NCI-H2107 (cell line): ENCODE results near the gene PSMG4.

Experiments
- DNase-seq: peaks from one replicate; lab custom pipeline; 2025; lab: John Stamatoyannopoulos, UW

Gene PSMG4

GRCh38 chr6:3276174-3277167, 17.7 kb downstream of the PSMG4 start:
- no peak for DNase-seq

GRCh38 chr6:3277251-3277650, 18.5 kb downstream of the PSMG4 start:
- DNase-seq, result no peak

DNA sequence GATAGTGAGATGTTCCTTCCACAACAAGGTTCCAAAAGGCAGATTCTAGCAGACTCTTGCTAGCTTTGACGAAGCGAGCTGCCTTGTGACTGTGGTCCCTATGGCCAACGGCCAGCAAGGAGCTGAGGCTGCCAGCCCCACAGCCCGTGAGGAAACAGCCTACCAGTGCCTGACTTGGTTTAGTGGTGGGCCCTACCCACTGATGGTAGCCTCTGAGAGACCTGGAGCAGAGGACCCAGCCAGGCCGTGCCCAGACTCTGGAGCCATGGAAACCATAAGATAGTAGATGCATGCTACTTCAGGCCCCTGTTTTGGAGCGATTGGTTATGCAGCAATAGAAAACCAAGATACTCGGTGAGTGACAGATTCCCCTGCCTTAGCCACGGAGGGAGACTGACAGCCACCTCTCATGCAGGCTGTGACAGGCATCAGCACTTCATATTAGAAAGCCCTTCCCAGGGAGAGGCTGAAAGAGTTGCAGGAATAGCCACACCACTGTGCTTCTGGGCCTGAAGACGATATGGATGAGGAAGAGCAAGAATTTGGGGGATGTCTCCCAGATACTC, 19.2 kb downstream of the PSMG4 start:
- no peak for DNase-seq

DNA sequence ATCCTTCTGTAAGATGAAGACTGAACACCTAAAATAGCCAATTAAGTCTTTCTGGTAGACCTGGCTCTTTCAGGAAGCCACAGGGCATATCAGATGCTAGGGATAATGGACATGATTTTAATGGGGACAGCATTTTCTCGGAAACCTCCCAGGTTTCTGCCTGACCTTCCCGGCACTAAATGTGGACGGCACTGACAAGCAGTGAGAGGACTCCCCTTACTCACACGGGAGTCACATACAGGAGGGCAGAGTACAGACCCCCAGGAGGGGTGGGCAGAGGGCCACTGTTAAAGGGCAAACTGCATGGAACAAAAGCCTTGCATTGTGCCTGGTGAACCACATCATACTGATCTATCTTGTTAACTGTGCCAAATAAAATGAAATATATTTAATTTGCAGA, 19.9 kb downstream of the PSMG4 start:
- DNase-seq, result no peak

DNA sequence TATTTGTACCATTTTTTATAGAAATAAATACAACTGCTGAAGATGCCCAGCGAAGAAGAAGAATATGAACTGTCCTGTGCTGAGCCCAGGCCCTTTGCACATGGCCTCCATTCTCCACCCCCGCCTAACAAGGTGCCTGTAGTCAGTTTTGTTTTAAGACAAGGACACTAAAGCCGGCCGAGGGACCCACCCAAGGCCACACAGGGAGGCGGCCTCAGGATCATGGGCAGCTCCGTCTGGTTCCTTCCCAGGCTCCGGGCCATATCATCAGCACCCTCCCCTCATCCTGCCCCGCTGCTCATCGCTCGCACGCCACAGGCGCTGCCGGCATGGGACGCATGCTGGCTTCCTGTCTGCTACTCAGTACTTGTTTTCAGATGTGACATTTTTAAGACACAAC, 21.3 kb downstream of the PSMG4 start:
- DNase-seq, result no peak

- no peak for DNase-seq
These were observed 22.2 kb downstream of the PSMG4 start for GRCh38 chr6:3280866-3281465.

- DNase-seq, result no peak
These were observed 23.1 kb downstream of the PSMG4 start for GRCh38 chr6:3281631-3282475.

DNA sequence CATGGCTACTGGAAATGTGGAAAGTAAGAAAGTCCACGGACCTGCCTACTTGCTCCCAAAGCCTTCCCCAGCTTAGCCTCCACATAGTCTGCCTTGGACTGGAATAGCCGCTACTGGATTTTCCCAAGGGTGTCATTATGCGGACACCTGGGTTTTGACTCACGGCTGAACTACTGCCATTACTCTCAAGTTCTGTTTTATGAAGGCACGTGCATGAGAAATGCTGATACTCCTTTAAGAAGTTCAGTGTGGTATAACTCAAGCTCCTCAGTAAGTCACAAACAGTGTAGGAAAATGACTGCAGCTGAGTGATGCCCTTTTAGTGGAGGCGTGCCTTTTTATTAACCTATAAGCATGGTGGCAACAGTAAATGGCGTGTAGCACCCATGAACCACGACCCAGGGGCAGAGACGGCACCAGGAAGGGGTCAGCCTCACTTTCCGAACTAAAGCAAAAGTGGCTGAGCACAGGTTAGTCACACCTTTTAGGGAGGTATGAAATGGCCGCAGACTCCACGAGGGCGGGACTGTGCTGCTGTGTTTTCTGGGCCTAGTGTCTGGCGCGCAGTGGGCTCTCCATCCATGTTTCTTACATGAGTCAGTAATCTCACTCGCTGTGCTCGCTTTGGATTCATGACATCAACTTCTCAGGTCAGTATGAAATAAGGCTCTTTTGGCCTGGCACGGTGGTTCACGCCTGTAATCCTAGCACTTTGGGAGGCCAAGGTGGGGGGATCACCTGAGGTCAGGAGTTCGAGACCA, 23.9 kb downstream of the PSMG4 start:
- no peak for DNase-seq

GRCh38 chr6:3283241-3283640, 24.5 kb downstream of the PSMG4 start:
- no peak for DNase-seq

- no peak for DNase-seq
These were observed 25.1 kb downstream of the PSMG4 start for GRCh38 chr6:3283641-3284435.

DNA sequence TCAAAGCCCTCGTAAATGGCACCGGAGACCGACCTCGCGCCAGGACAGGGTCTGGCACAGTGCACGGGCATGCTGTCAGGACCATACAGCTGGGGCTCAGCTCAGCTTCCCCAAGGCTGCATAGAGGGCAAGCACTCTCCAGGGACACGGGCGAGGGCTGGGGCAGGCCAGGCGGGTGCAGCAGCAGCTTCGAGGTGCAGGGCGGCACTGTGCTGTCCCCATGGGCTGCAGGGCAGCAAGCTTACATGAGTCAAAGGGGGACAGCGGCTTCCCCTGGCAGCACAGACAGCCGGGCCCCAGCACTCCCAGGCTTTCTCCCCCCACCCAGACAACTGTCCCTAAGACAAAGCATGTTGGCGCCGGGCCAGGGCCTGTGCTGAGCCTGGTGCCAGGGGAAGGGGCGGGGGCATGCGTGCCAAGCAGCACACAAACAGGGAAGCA, 25.7 kb downstream of the PSMG4 start:
- DNase-seq, result no peak

DNA sequence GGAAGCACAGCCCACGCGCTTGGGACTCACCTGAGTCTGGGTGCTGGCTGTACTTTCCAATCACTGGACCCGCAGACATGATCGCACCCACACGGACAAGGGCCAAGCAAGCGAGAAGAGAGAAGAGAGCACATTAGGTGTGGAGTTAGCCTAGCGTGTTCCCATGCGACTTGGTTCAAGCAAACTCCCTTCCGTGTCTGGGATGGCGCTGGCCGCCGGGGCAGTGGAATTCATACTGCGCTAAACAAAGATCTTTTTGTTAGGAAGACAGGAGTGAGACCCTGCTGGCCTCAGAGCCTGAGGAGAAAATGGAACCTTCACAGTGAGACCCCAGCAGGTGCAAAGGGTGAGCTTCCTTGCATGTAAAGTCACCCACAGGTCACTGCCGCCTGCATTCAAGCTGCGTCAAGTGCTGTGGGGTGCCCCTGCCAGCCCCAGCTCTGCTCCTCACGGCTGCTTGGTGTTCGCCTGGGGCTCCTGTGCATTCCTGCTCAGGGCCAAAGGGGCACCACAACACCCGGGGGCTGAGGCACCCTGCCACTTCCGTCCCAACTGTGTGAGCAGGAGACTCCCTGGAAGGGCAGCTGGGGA, 26.4 kb downstream of the PSMG4 start:
- DNase-seq, result no peak

GRCh38 chr6:3285732-3286131, 27.0 kb downstream of the PSMG4 start:
- no peak for DNase-seq

- DNase-seq, result no peak
These were observed 28.0 kb downstream of the PSMG4 start for GRCh38 chr6:3286641-3287171.

- DNase-seq, result no peak
These were observed 28.6 kb downstream of the PSMG4 start for GRCh38 chr6:3287308-3287707.

- no peak for DNase-seq
These were observed 29.4 kb downstream of the PSMG4 start for GRCh38 chr6:3287976-3288707.

- DNase-seq, result no peak
These were observed 30.2 kb downstream of the PSMG4 start for GRCh38 chr6:3288711-3289663.

GRCh38 chr6:3289664-3290055, 30.9 kb downstream of the PSMG4 start:
- no peak for DNase-seq
